Parathyroid adenoma (tissue), 2 donors: Measurements from ENCODE around the gene DTX3L.

ENCODE experiments used
- H2AFZ ChIP-seq: fragments of 300-600 bp; sonication (generic); one replicate; pipeline ENCODE4 v1.7.0; 2017; ENCODE audit warnings: antibody characterized with exemption, mild to moderate bottlenecking
- H3K27ac ChIP-seq: fragments of 300-600 bp; sonication (generic); one replicate; pipeline ENCODE4 v1.7.0; 2017
- H3K27me3 ChIP-seq: fragments of 300-600 bp; sonication (generic); one replicate; pipeline ENCODE4 v1.7.0; 2017; ENCODE audit warnings: low read length; ENCODE audit not compliant: control insufficient read depth, insufficient read depth
- H3K36me3 ChIP-seq: fragments of 300-600 bp; sonication (generic); one replicate; pipeline ENCODE4 v1.7.0; 2017; ENCODE audit warnings: low read length; ENCODE audit not compliant: control insufficient read depth, insufficient read depth
- H3K4me1 ChIP-seq: fragments of 300-600 bp; sonication (generic); one replicate; pipeline ENCODE4 v1.7.0; 2017; ENCODE audit warnings: control low read depth
- H3K4me2 ChIP-seq: fragments of 300-600 bp; sonication (generic); one replicate; pipeline ENCODE4 v1.7.0; 2017; ENCODE audit warnings: low read length
- H3K4me3 ChIP-seq: fragments of 300-600 bp; sonication (generic); one replicate; pipeline ENCODE4 v1.7.0; 2017; ENCODE audit warnings: low read depth, low read length
- H3K79me2 ChIP-seq: fragments of 300-600 bp; sonication (generic); one replicate; pipeline ENCODE4 v1.7.0; 2017; ENCODE audit warnings: control low read depth
- H3K9ac ChIP-seq: fragments of 300-600 bp; sonication (generic); one replicate; pipeline ENCODE4 v1.7.0; 2017; ENCODE audit warnings: mild to moderate bottlenecking
- H3K9me3 ChIP-seq: fragments of 300-600 bp; sonication (generic); one replicate; pipeline ENCODE4 v1.7.0; 2017; ENCODE audit warnings: low read length; ENCODE audit not compliant: control insufficient read depth
- TF ChIP-seq, protein P1 (sequence below): fragments of 300-600 bp; sonication (generic); IDR thresholded peaks from one replicate; pipeline ENCODE4 v1.7.0; 2017; ENCODE audit warnings: antibody characterized with exemption, mild to moderate bottlenecking
- donor health status: primary hyperparathyroidism.

Gene DTX3L

DNA sequence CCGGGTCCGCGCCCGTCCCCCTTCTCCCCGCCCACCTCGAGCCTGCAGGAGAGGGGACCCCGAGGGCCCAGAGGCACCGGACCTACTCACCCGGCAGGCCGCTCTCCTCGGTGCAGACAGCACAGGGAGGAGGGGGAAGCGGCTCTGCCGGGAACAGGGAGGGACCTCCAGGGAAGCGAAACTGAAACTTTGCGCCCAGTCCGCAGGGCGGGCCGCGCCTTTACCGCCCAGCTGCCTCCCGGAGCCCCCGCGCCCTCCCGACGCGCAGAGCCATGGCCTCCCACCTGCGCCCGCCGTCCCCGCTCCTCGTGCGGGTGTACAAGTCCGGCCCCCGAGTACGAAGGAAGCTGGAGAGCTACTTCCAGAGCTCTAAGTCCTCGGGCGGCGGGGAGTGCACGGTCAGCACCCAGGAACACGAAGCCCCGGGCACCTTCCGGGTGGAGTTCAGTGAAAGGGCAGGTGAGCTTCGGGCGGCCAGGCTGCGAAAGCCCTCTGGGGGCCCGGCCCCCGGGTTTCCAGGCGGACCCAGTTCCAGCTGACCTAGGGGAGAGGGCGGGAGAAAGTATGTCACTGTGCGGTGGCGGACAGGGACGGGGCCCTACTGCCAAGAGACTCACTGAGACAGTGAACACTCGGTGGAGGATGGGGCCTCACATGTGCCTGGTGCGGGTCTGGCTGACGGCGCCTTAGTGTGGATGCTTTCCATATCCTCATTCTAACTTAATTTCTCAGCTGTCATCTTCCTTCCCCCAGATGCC, at the start of gene DTX3L, which contains the start of gene PARP9:
Gene DTX3L (plus strand): TSS at position 184 of the 758 bp plus-strand sequence. CDS start 89 bp downstream, at position 273.
Gene PARP9 (minus strand): TSS at position 146 of the 758 bp plus-strand sequence. CDS start 4,680 bp downstream, outside the sequence.
- TF ChIP-seq, protein P1, sequence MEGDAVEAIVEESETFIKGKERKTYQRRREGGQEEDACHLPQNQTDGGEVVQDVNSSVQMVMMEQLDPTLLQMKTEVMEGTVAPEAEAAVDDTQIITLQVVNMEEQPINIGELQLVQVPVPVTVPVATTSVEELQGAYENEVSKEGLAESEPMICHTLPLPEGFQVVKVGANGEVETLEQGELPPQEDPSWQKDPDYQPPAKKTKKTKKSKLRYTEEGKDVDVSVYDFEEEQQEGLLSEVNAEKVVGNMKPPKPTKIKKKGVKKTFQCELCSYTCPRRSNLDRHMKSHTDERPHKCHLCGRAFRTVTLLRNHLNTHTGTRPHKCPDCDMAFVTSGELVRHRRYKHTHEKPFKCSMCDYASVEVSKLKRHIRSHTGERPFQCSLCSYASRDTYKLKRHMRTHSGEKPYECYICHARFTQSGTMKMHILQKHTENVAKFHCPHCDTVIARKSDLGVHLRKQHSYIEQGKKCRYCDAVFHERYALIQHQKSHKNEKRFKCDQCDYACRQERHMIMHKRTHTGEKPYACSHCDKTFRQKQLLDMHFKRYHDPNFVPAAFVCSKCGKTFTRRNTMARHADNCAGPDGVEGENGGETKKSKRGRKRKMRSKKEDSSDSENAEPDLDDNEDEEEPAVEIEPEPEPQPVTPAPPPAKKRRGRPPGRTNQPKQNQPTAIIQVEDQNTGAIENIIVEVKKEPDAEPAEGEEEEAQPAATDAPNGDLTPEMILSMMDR: no peak
- peaks cover 20% of the 10 kb centered on the region for H3K4me1 ChIP-seq
- peak within 1 kb of the TSS; percentile 84 for H3K4me2 ChIP-seq

GRCh38 chr3:122515020-122515468, 49.1 kb upstream of the DTX3L start:
- TF ChIP-seq, protein P1: no peak
- Histone ChIP-seq H3K4me3 (peak overlapping the region; percentile 95), H3K27me3 (no peaks in the 10 kb centered on the region), H3K36me3 (no peaks in the 10 kb centered on the region), H2AFZ (peak overlapping the region; percentile 83), H3K9ac (no peak overlapping the region), H3K9me3 (no peaks in the 10 kb centered on the region), H3K79me2 (peaks cover 21% of the 10 kb centered on the region), H3K4me1 (peaks cover 12% of the 10 kb centered on the region), H3K27ac (peak overlapping the region; percentile 95), H3K4me2 (peak overlapping the region; percentile 52)

More for the DNA sequence above, at the start of gene DTX3L, which contains the start of gene PARP9:
- H3K27me3 ChIP-seq: no peaks in the 10 kb centered on the region
- peaks cover 6% of the 10 kb centered on the region for H3K79me2 ChIP-seq
- no peaks in the 10 kb centered on the region for H3K9me3 ChIP-seq
- H2AFZ ChIP-seq: peak within 1 kb of the TSS; percentile 96
- H3K4me3 ChIP-seq: peak within 1 kb of the TSS; percentile 84
- H3K9ac ChIP-seq: peak within 1 kb of the TSS; percentile 82
- no peaks in the 10 kb centered on the region for H3K36me3 ChIP-seq
- H3K27ac ChIP-seq: peak within 1 kb of the TSS; percentile 96

- Histone ChIP-seq H3K36me3 (no peaks in the 10 kb centered on the region), H3K27ac (no peak overlapping the region), H2AFZ (peak overlapping the region; percentile 61), H3K9ac (no peak overlapping the region), H3K9me3 (no peaks in the 10 kb centered on the region), H3K79me2 (peaks cover 16% of the 10 kb centered on the region), H3K4me2 (no peak overlapping the region), H3K4me3 (no peak overlapping the region), H3K4me1 (peaks cover 11% of the 10 kb centered on the region), H3K27me3 (no peaks in the 10 kb centered on the region)
- TF ChIP-seq, protein P1: no peak
Observed at GRCh38 chr3:122515870-122516269, 48.3 kb upstream of the DTX3L start.

DNA sequence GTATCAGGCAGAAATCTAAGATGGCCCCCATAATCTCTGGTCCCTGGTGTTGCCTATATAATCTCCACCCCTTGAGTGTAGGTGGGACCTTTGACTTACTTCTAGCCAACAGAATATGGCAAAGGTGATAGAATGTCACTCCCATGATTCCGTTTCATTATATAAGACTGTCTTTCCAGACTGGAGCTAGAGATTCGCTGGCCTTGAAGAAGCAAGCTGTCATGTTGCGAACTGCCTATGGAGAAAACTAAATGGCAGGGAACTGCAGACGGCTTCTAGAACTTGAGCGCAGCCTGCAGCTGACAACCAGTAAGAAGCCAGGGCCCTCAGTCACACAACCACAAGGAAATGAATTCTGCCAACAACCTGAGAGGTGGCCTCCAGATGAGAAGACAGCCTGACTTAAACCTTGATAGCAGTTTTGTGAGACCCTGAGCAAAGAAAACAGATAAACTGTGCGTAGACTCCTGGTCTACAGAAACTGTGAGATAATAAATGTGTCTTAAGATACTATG, 47.2 kb upstream of the DTX3L start:
- Histone ChIP-seq H3K79me2 (peaks cover 13% of the 10 kb centered on the region), H3K9ac (no peak overlapping the region), H3K4me2 (no peak overlapping the region), H3K36me3 (no peaks in the 10 kb centered on the region), H3K9me3 (no peaks in the 10 kb centered on the region), H2AFZ (no peak overlapping the region), H3K27ac (no peak overlapping the region), H3K4me1 (peaks cover 7% of the 10 kb centered on the region), H3K27me3 (no peaks in the 10 kb centered on the region), H3K4me3 (no peak overlapping the region)
- TF ChIP-seq, protein P1: no peak
